ENCODE results near the gene STAG2.

The STAG2 gene

GRCh38 chrX:123976706-123977316, 15.3 kb downstream of the STAG2 start:
- no peak for DNase-seq

DNA sequence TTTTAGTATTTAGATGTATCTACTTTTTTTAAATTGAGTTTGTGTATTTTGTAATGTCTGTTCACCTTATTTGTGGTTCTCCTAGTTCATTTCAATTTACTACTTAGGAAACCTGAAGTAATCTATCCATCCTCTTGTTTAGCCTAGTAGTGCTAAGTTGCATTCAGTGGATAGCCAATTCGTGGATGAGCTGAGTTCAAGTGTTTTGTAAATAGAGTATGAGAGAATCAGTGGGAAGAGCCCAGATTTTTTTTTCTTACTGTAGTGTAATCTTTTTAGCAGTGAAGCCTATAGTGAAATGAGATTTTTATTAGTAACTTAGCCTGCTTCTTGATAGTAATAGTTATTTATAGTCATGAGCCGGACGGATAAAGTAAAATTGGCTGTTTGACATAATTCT, 21.7 kb downstream of the STAG2 start:
- no peak for DNase-seq

DNA sequence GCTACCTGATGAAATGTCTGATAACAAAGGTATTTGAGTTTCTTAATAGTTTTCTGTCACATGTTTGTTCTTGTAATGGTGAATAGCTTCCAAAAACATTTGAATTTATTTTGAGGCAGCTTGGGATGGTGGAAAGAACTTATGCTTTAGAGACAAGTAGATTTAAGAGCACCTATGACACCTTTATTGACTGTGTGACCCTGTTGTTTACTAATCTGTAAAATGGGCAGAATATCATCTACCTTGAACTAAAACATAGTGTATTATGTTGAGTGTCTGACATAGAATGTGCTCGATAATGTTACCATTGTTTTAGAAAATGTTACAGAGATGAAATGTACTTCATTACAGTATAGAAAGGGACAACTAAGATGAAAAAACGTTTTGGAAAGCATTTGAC, 24.9 kb downstream of the STAG2 start:
- DNase-seq = no peak

DNA sequence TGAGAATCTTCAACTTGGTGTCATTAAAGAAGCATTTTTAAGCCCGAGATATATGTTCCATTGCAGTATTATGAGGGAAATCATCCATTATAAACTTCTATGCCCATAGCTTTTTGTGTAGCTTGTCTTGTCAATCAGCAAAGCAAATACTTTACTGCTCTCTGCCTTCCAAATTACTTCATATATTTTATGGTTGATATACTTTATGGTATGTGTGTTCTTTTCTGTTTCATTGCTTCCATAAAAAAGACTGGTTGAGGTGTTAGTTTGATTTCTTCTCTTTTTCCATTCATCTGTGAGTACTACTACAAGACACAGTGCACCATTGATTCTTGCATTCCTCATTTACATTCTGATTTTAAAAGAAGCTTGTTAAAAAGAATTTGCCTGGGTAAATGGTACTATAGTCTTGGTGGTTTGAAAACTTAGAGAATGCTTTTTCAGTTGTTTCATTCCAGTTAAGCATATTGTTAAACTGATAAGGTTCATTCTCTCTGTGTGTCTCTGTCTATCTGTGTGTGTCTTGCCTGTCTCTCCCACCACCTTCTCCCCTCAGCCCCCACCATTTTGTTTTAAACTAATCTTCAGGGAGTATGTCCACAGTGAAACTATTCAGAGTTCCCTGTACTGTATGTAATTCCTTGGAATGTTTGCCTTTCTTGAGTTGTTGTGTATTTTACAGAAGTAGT, 27.1 kb downstream of the STAG2 start:
- no peak for DNase-seq

DNA sequence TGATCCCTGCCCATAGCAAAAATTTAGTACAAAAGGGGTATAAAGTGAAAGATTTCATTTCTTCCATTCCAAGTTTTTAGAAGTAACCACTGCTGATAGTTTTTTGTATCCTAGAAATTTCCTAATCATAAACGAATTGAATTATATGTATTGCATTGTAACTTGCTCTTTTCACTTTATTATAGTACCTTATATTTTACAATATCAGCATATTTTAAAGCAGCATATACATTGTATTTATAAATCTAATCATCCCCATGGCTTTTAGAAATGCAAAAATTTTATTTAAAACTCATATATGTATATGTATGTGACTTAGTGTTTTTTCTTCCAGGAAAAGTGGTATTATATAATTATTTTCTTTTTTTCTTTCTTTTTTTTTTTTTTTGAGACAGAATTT, 27.7 kb downstream of the STAG2 start:
- no peak for DNase-seq

DNA sequence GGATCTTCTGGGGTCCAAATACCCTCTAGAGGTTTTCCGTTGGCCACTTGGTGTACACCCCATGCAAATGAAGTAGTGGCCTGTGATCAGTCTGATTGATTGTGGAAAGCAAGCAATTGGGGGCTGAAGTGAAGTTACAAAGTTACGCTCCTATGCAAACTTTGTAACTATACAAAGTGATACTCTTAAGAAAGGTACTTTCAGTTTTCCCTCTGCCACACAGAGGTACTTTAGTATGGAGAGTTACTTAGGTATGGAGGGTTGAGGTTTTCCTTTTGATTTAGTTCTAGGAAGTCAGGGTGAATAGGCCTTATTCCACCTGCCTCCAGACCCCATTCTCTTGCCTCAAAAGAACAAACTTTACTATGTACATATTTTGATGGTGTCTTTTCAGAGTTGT, 28.7 kb downstream of the STAG2 start:
- no peak for DNase-seq

DNA sequence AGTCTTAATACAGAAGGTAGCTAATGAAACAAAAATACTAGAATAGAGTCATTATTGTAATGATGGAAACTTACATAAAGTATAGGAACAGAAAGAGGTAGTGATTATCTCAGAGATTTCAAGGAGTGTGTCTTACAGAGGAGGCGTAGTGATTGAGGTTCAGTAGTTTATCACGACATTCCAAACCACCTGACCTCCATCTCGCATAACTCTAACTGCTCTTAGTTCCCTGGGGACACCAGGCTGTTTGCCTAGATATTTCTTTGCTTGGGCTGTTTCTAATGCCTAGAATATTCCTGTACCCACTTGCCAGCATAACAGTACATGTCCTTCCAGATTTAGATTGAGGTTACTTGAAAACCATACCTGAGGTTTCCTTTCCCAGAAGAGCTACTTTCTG, 29.1 kb downstream of the STAG2 start:
- no peak for DNase-seq

DNA sequence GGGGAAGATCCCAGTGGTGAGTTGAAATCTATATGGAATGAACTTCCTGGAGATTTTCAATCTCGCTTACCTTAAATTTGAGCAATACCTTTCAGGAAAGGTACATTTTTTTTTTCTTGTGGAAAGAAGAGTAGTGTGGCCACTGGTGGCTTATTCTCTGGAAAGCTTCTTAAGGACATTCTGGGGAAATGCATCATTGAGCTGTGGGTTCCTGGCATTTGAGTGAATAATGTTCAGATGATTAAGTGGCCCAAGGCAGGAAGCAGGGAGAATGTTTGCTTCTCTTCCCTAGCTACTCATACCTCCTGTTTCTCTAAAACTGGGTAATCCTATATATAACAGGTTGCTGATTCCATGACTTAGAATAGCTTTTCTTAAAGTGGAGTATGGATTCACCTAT, 31.8 kb downstream of the STAG2 start:
- no peak for DNase-seq

DNA sequence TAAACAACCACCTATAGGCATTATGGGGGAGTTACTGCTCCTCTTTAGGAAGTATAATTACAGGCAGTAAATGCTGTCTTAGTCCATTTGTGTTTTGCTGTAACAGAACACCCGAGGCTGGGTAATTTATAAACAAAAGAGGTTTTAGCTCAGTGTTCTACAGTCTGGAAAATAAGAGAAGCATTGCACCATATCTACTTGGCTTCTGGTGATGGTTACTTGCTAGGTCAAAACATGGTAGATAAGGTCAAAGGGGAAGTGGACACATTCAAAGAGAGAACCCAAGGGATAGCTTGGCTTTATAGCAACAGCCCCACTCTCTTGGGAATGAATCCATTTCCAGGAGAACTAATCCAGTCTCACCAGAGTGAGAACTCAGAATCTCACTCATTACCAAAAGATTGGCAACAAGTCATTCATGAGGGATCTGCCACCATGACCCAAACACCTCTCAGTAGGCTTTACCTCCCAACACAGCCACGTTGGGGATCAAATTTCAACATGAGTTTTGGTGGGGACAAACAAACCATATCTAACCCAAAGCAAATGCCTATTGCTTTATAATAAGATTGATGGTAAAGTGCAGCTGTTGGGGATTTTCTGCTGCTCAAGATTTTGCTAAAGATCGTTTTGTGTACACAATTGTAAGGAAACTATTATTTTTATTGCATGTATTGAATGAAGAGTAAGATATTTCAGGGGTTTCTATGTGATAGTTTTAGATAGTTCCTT, 32.6 kb downstream of the STAG2 start:
- no peak for DNase-seq

DNA sequence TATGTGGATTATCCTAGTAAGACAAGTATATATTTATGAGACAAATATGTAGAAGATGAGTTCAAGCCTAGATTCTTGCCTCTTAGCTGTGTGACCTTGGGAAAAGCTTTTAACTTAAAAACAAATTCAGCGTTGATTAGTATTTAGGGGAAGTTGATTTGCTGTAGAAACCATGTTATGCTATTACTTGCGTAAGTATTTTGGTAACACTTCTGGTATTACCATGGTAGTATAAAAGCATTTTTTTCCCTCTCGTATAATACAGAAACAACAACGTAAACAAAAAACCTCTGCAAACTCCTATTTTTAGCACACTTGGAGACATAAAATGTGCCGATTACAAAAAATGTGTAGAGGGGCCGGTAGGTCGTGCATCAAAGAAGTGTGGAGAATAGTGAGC, 33.2 kb downstream of the STAG2 start:
- DNase-seq = no peak

- DNase-seq = no peak
Observed at GRCh38 chrX:124001581-124001980, 40.1 kb downstream of the STAG2 start.

DNA sequence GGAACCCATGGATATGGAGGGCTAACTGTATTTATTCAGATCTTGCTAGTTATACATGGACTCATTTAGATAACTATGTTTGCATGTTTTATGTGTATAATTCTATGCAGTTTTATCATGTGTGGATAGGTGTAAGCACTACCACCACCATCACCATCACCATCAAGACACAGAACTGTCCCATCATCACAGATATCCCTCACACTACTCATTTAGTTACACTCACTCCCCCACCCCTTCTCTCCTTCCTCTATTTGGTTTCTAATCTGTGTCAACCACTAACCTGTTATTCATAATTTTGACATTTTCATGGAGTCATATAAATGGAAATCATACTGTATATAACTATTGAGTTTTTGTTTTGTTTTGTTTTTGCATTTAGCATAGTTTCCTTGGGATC, 43.7 kb downstream of the STAG2 start:
- no peak for DNase-seq

- DNase-seq = no peak
Observed at GRCh38 chrX:124010157-124010556, 48.7 kb downstream of the STAG2 start.

DNA sequence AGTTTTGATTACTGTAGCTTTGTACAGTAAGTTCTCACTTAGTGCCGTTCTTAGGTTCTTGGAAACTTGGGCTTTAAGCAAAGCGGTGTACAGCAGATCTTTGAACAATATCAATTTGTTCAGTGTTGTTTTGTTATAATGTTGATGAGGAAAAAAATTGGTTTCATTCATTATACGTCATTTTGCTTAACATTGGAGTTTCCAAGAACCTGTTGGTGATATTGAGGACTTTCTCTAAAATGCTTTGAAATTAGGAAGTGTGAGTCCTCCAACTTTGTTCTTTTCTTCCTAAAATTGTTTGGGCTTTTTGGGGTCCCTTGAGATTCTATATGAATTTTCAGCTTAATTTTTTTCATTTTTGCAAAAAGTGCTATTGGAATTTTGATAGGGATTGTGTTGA, 49.1 kb downstream of the STAG2 start:
- no peak for DNase-seq

GRCh38 chrX:124015721-124016120, 54.2 kb downstream of the STAG2 start:
- DNase-seq = no peak

GRCh38 chrX:124016825-124017224, 55.3 kb downstream of the STAG2 start:
- no peak for DNase-seq

DNA sequence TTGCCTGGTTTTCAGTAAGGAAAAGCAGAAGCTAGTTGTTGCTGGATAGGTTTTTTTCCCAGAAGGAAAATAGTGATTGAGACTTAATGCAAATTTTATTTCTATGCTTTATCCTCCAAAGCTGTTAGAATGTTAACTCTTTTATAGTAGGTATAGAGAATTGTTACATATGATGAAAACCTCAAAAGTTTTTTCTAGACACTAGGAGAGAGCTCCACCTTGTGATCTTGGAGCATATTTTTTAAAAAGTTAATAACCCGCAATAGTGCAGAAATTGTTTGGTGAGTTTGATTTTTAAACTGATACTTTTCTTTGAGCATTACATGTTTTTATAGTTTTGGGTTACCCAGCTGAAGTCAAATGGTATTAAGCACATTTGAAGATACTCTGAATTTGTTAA, 56.5 kb downstream of the STAG2 start:
- DNase-seq = no peak

GRCh38 chrX:124023838-124024238, 62.3 kb downstream of the STAG2 start:
- DNase-seq = no peak

DNA sequence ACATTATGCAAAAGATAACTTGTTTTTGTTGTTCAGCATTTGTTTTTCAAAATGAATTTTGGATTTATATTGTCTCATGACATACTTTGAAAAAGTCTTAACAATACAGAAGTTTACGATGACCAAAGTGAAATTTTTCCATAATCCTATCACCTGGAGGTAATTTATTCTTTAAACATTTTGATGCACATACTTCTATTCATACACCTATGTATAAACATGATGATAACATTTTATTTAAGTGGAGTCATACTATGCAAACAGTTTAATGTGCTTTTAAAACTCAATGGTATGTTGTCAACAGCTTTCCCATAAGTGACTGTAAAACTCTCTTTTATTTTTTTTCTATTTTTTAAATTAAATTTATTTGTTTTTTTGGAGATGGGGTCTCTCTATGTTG, 65.0 kb downstream of the STAG2 start:
- no peak for DNase-seq

DNA sequence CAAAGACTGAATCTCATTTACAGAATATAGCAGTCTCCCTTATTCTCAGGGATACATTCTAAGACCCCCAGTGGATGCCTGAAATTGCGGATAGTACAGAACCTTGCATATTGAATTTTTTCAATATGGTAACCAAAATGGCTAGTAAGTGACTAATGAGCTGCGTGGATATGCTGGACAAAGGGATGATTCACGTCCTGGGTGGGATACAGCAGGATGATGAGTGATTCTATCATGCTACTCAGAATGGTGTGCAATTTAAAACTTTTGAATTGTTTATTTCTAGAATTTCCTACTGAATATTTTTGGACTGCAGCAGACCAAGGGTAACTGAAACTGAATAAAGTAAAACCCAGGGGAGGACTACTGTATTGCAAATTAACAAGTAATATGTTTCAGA, 66.7 kb downstream of the STAG2 start:
- no peak for DNase-seq

DNA sequence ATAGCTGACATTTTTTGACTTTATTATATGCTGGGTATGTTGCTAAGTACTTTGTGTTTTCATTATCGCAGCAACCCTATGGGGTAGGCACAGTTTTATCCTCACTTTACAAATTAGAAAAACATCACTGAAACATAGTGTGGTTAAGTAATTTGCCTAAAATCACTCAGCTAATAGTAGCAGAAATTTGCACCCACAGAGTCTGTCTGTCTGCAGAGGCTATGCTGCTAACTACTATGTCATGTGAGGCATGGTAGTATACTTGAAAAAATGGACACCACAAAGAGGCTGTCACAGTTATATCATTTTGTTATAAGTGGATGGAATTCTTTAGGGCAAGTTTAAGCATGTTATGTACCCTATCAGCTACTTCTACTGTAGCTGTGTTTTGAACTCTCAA, 69.0 kb downstream of the STAG2 start:
- DNase-seq = no peak

GRCh38 chrX:124033821-124034220, 72.3 kb downstream of the STAG2 start:
- no peak for DNase-seq

DNA sequence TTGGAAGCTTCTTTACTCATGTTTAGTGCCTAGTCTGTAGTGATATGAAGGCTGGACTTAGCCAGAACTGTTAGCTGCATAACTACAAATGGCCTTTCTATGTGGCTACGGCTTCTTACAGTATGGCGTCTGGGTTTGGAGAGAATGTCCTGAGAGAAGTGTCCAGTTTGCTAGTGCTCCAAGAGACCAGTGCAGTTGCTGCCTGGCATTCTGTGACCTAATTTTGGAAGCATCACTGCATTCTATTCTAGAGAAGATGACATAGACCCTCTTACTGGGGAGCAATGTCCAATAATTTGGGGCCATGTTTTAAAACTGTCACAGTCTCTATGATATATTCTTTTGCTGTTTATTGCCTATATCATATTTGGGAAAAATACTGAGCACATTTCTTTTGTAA, 74.2 kb downstream of the STAG2 start:
- DNase-seq = no peak

DNA sequence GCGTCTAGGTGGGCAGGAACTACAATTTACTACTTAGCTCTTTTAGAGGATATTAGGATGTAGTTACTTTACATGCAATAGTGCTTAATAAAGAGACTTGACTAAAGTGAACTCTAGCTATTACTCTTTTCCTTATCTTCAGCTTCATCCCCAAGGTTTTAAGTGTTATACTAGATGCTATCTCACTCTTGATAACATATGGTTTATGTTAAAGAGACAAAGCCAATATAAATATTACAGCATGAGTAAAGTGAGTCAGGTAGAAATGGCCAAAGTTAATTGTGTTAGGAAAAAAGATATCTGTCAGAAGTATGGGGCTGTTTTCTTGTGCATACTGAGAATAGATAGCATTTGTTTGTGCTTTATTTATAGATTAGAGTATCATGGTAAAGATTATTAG, 80.5 kb downstream of the STAG2 start:
- no peak for DNase-seq

Data from hippocampal formation (tissue), 2 donors.